GM21576 (cell line): ENCODE results near the gene CYFIP2.
A peak's percentile ranks its signal among the peaks of the same experiment; 100 is the strongest.

Source experiments
- ATAC-seq: cut with Tn5 transposase; IDR thresholded peaks from one replicate; pipeline ENCODE4 v1.9.1; 2021; ENCODE audit warnings: mild to moderate bottlenecking, moderate library complexity; ENCODE audit not compliant: unreplicated experiment

CYFIP2 gene

DNA sequence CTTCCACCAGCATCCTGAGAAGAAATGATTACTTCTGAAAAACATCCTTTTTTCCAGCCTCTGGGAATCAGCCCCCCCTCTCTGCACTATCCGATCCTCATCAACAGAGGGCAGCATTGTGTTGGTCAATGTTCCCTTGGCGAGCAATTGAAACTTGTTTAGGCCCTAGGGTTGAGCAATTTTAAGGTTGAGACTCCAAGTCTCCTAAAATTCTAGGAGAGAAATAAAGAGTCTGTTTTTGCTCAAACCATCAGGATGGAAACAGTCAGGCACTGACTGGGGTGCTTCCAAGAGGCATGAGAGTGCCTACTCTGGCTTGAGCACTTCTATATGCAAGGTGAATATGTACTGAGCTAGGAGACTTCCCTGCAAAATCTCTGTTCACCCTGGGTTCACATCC, 12.4 kb upstream of the CYFIP2 start:
- peak; percentile 44 for ATAC-seq

GRCh38 chr5:157258450-157258849, 7.5 kb upstream of the CYFIP2 start:
- no peak for ATAC-seq

DNA sequence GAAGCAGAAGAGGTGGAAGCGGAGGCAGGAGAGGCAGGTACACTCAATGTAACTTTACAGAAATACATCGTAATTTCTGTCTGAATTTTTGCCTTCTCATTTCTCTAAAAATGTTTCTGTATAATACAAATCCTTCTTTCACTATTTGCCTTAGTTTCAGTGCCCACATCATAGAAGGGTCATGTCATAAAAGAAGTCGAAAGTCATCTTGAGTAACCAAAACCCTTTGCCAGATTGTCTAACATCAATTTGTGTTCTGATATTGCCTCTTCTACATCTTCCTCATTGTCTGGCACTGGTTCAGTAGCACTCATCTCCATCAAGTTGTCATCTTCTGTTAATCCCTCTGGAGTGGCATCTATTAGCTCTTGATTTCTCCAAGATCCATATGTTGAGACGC, 6.2 kb upstream of the CYFIP2 start:
- ATAC-seq = no peak

DNA sequence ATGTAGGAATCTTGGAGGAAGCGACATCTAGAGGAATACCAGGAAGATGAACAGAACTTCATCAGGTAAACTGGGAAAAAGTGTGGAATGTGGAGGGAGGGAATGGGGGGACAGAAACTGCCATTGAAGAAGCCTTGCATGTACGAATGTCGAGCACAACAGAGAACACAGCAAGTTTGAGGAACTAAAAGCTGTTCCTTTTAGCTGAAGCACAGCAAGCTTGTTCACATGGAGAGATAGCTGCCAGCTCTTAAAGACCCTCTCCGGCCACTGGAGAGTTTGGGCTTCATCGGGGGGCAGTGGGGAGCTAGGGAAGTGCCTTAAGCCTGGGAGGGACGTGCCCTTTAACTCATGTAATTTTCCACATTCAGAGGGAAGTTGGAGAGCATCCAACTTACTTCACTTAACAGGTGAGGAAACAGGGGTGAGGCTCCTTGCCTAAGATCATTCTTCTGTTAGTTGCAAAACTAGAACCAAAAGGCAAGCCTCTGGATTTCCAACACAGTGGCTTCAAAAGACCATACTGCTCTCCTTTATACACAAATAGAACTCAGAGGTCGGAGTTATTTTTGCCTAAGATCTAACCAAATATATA, 2.3 kb upstream of the CYFIP2 start:
- ATAC-seq = no peak

GRCh38 chr5:157266286-157267007, 524 bp downstream of the CYFIP2 start:
- peak; percentile 44 for ATAC-seq

GRCh38 chr5:157267025-157267424, 1.1 kb downstream of the CYFIP2 start:
- ATAC-seq = no peak

DNA sequence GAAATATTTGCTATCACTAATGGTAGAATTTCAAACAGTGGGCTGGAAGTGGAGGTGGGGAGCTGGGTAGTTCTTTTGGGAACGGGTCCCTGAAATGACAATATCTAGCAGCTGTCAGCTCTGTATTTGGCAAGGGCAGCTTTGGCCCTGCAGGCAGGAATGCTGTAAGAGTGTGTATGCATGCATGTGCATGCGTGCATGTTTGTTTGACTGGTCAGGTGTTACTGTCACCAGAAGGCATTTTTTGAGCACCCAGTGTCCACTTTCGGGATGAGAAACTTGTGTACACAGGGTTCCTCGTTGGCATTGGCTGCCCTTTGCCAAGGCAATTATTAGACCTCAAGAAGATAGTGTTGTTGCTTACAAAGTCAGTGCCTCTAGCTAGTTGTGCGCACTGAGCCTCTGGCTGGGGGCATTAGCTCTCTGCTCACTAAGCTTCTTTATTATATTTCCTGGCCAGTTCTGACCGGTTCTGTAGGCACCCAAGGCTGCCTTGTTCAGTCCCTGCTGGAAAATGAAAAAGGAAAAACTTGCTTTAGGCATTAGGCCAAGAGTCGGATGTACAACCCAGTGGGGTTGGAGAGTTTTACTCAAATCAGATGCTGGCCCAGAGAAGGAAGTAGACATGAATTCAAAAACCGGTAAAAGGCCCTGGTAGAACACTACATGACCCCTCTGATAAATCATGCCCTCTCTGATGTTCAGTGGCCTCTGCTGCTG, 2.0 kb downstream of the CYFIP2 start:
- ATAC-seq = no peak

DNA sequence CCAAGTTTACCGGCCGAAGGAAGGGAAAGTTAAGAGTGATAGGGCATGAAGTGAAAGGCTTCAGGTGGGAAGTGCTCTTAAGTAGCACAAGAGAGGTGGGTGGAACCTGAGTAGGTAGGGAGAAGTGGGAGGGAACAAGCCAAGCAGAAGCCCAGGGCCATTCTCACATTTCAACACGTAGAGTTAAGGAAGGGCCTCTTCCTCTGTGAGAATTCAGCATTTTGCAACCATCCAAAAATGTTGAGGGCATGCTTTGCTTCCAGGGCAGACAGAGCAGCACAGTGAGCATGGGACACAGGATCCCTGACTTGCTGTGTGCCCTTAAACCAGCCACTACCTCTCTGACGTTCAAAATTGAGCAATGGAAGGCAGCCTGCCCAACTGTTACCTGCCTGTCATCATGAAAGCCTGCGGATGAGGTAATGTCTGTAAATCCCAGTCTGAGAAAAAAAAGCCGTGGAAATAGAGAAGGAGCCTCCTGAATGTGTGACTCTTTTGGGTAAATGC, 3.3 kb downstream of the CYFIP2 start:
- ATAC-seq = no peak

GRCh38 chr5:157269761-157270272, 3.9 kb downstream of the CYFIP2 start:
- ATAC-seq = no peak

- no peak for ATAC-seq
Measured at GRCh38 chr5:157270771-157271170, 4.8 kb downstream of the CYFIP2 start.

DNA sequence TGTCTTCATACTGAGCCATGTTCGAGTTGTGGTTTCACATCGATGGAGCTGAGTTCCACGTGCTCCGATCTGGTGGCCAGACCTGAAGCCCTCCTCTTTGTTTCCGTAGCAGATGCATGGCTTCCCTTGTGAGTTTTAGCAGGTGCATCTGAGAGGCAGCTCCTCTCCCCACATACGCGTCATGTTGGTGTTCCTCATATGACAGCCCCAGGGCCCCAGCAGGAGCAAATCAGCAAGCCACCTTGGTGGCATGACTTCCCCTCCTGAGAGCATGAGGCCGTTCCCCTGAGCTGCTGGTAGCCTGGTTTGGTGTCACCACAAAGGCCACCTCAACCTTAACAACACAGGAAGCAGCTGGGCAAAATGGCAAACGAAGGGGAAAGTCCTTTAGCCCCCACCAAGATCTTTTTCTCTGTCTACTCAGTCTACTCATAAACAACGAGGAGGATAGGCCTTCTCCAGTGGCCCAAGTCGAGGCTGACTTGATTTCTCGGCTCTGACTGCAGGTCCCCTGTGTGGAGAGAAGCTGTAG, 5.9 kb downstream of the CYFIP2 start:
- ATAC-seq = peak; percentile 79

GRCh38 chr5:157273131-157273556, 7.2 kb downstream of the CYFIP2 start:
- peak; percentile 48 for ATAC-seq

DNA sequence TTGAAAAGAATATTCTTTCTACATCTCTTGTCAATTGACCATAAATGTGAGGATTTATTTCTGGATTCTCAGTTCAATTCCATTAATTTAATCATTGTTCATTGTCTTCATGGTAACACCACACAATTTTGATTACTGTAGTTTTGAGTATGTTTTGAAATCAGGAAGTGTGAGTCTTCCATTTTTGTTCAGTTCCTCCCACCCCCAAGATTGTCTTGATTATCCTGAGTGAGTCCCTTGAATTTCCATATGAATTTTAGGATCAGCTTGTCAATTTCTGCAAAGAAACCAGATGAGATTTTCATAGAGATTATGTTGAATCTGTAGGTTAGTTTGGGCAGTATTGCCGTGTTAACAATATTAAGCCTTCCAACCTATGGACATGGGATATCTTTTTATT, 9.5 kb downstream of the CYFIP2 start:
- ATAC-seq = no peak

DNA sequence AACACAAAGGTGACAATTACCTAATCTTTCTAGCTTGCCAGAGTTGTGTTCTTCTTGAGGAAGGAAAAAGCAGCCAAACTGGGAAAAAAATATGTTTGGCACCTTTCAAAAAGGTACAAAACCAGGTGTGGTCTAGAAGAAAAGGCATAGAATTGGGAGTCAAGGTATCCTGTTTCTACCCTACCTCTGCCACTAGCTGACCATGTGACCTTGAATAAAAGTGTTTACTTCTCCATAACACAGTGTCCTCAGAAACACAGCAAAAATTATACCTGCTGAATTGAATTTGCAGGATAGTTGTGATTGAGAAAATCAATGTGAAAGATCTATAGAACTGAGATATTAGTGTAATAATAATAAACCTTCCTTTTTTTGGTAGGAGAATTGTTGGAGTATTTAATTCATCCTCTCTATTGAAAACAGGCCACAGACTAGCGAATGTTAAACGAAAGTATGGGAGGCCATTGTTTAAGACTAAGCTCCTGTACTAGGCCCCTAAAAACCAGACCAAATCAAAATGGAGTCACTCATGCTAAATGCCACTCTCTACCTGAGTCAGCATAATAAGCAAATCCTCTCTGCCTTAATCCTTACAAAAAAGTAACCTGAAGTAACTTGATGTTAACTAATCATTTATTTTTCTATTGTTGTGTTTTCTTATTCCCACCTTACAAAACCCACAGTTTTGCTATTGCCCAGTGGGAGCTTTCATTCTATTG, 12.6 kb downstream of the CYFIP2 start:
- no peak for ATAC-seq

GRCh38 chr5:157279605-157280239, 13.8 kb downstream of the CYFIP2 start:
- ATAC-seq = no peak

DNA sequence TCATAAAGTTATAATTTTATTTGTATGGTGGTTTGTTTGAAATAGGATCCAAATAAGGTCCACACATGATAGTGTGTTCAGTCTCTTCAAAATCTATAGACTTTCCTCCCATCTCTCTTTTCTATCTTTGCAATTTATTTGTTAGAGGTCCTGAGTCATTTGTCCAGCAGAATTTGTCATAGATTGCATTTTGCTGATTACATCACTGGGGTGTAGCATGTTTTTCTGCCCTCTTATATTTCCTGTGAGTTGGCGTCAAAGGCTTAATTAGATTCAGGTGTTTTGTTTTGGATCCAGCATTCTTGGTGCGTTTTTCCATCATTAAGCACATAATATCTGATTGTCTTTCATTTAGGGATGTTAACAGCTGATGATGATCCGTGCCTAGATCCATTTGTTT, 15.0 kb downstream of the CYFIP2 start:
- ATAC-seq = no peak

GRCh38 chr5:157282150-157282549, 16.2 kb downstream of the CYFIP2 start:
- ATAC-seq = no peak

GRCh38 chr5:157283434-157283833, 17.5 kb downstream of the CYFIP2 start:
- peak; percentile 99 for ATAC-seq

- no peak for ATAC-seq
Measured at GRCh38 chr5:157284458-157285212, 18.7 kb downstream of the CYFIP2 start.
